K562 (cell line): ENCODE results near the gene EGFL6. TPM values are rescaled to one million over a fixed set of nuclear protein-coding genes. Genes with fewer than 3 reads are reported as not detected.

Source experiments
- CHD2 ChIP-seq: IDR thresholded peaks from 2 replicates; pipeline ENCODE4 v1.6.1; 2011; ENCODE audit warnings: low read depth, low read length
- FIP1L1 ChIP-seq: fragments of 200-400 bp; formaldehyde crosslinking; IDR thresholded peaks from 2 replicates; pipeline ENCODE4 v1.6.1; 2018; ENCODE audit warnings: mild to moderate bottlenecking, low read depth, low read length; ENCODE audit not compliant: poor library complexity, severe bottlenecking
- FOXA1 ChIP-seq: fragments of 450-650 bp; IDR thresholded peaks from 2 replicates; pipeline ENCODE4 v1.6.1; 2016; ENCODE audit warnings: mild to moderate bottlenecking, borderline replicate concordance
- HIVEP1 ChIP-seq: fragments of 250-450 bp; sonication (Bioruptor Pico); IDR thresholded peaks from 2 replicates; pipeline ENCODE4 v1.4.0; 2020; ENCODE audit warnings: mild to moderate bottlenecking
- KDM1A ChIP-seq, 2 experiments: fragments of 450-650 bp; IDR thresholded peaks; 2 replicates each; pipeline ENCODE4 v1.6.1; 2016; ENCODE audit warnings: mild to moderate bottlenecking in 2 of 2
- KHSRP ChIP-seq: fragments of 450-650 bp; IDR thresholded peaks from 2 replicates; pipeline ENCODE4 v1.6.1; 2017
- RBBP5 ChIP-seq: fragments of 200-600 bp; sonication (generic); IDR thresholded peaks from 2 replicates; pipeline ENCODE4 v1.6.1; 2012; ENCODE audit warnings: borderline replicate concordance, mild to moderate bottlenecking, low read length, control low read depth, inconsistent platforms; ENCODE audit not compliant: insufficient read depth, poor library complexity, severe bottlenecking
- SIN3B ChIP-seq: fragments of 450-650 bp; IDR thresholded peaks from 2 replicates; pipeline ENCODE4 v1.6.1; 2017; ENCODE audit warnings: low read depth, mild to moderate bottlenecking, moderate library complexity
- SP2 ChIP-seq: IDR thresholded peaks from 2 replicates; pipeline ENCODE4 v1.6.1; 2011; ENCODE audit warnings: mild to moderate bottlenecking, low read depth, low read length, moderate library complexity; ENCODE audit not compliant: poor library complexity, severe bottlenecking; ENCODE audit errors: extremely low read depth
- SRSF1 ChIP-seq: fragments of 200-400 bp; formaldehyde crosslinking; IDR thresholded peaks from 2 replicates; pipeline ENCODE4 v1.6.1; 2017; ENCODE audit warnings: mild to moderate bottlenecking, low read depth, low read length, moderate library complexity
- TCF7 ChIP-seq: sonication (generic); IDR thresholded peaks from 2 replicates; pipeline ENCODE4 v1.6.1; 2016; ENCODE audit warnings: antibody characterized with exemption, borderline replicate concordance
- TEAD4 ChIP-seq, 2 experiments: sonication (generic) in 1 of 2; formaldehyde crosslinking in 1 of 2; IDR thresholded peaks; 2 replicates each; pipeline versions ENCODE4 v1.6.1 to v1.8.0; 2012 to 2022; ENCODE audit warnings: borderline replicate concordance in 1 of 2, inconsistent platforms in 1 of 2, low read length in 1 of 2, mild to moderate bottlenecking in 1 of 2, missing genetic modification reagents in 1 of 2
- ZEB2 ChIP-seq: fragments of 450-650 bp; IDR thresholded peaks from 2 replicates; pipeline ENCODE4 v1.6.1; 2016
- ZNF121 ChIP-seq: sonication (generic); formaldehyde crosslinking; conservative IDR thresholded peaks from 2 replicates; pipeline ENCODE4 v1.8.0; 2022; ENCODE audit warnings: missing genetic modification reagents
- polyA plus RNA-seq, 8 experiments: library from polyadenylated mRNA; depleted of rRNA in 4 of 8; stranded (reverse) in 5 of 8; unstranded in 3 of 8; fragments of >200 nt; fragmentation: Nextera tagmentation in 2 of 8; fragmentation: Illumina TruSeq in 1 of 8; extraction: Ambion mirVana in 2 of 8; extraction: Trizol in 1 of 8; gene quantifications; 2 replicates each; pipeline versions ENCODE4 v1.2.1 to v1.2.3, GENCODE V29; 2011 to 2014; ENCODE audit warnings: inconsistent platforms in 1 of 8, missing spikeins in 1 of 8
- total RNA-seq, 7 experiments: library from RNA; depleted of rRNA in 6 of 7; stranded (reverse); fragments of >200 nt in 6 of 7; fragmentation: Illumina TruSeq in 2 of 7; extraction: Trizol in 2 of 7; gene quantifications; 2 replicates each; pipeline versions ENCODE4 v1.2.1 to v1.2.3, GENCODE V29; 2011 to 2021; ENCODE audit warnings: low replicate concordance in 1 of 7
- TF ChIP-seq, protein P1 (sequence below): fragments of 450-650 bp; IDR thresholded peaks from 2 replicates; pipeline ENCODE4 v1.6.1; 2016; ENCODE audit warnings: mild to moderate bottlenecking, moderate library complexity
- TF ChIP-seq, protein P2 (sequence below): fragments of 450-650 bp; formaldehyde crosslinking; IDR thresholded peaks from 2 replicates; pipeline ENCODE4 v1.4.0; 2020; ENCODE audit warnings: mild to moderate bottlenecking, mixed read lengths

Gene EGFL6
- total and polyA plus RNA-seq, 9 of the 15 experiments (the other 6 are each of a cell fraction or from before 2014, with no cell fraction given): 0.01 TPM; not detected in 8

DNA sequence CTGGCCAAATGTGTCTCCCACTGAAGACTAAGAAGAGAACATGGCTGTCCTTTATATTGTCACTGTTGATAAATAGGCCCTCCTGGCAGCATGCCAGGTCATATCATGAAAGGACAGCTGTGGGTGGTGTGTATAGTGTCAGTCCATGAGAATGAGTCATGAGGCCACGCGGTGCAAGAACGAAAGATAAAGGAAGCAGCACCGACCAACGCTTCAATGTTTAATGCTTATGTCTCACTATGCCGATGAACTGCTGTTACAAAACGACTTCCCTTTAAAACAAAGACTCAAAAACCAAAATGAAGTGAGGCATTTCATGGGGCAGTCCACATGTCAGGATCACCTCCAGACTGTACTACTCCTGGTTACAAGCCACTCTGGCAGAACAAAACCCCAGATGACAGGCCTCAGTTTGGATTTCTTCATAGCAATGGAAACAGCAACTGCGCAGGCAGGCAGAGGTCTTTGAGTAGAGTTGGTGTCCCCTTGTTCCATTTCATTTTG, 78.4 kb downstream of the EGFL6 start (continued):
- TF ChIP-seq TEAD4 (IDR thresholded peaks at IDR 0.05; ENCODE audit: low read length) (peak; percentile 93), TEAD4 (CRISPR knock-in tag; IDR thresholded peaks at IDR 0.05; ENCODE audit: borderline replicate concordance) (no peak), ZNF121 (CRISPR knock-in tag) (no peak), SRSF1 (no peak), RBBP5 (peak; percentile 72), KHSRP (peak; percentile 59; the same call in 1 of the 2 replicates), ZEB2 (no peak), SIN3B (no peak), HIVEP1 (no peak), TCF7 (peak; percentile 43; the same call in 1 of the 2 replicates), FOXA1 (no peak), FIP1L1 (no peak), SP2 (no peak), KDM1A (IDR thresholded peaks at IDR 0.05) (peak; percentile 82 to 86), CHD2 (no peak)
- TF ChIP-seq, protein P1, sequence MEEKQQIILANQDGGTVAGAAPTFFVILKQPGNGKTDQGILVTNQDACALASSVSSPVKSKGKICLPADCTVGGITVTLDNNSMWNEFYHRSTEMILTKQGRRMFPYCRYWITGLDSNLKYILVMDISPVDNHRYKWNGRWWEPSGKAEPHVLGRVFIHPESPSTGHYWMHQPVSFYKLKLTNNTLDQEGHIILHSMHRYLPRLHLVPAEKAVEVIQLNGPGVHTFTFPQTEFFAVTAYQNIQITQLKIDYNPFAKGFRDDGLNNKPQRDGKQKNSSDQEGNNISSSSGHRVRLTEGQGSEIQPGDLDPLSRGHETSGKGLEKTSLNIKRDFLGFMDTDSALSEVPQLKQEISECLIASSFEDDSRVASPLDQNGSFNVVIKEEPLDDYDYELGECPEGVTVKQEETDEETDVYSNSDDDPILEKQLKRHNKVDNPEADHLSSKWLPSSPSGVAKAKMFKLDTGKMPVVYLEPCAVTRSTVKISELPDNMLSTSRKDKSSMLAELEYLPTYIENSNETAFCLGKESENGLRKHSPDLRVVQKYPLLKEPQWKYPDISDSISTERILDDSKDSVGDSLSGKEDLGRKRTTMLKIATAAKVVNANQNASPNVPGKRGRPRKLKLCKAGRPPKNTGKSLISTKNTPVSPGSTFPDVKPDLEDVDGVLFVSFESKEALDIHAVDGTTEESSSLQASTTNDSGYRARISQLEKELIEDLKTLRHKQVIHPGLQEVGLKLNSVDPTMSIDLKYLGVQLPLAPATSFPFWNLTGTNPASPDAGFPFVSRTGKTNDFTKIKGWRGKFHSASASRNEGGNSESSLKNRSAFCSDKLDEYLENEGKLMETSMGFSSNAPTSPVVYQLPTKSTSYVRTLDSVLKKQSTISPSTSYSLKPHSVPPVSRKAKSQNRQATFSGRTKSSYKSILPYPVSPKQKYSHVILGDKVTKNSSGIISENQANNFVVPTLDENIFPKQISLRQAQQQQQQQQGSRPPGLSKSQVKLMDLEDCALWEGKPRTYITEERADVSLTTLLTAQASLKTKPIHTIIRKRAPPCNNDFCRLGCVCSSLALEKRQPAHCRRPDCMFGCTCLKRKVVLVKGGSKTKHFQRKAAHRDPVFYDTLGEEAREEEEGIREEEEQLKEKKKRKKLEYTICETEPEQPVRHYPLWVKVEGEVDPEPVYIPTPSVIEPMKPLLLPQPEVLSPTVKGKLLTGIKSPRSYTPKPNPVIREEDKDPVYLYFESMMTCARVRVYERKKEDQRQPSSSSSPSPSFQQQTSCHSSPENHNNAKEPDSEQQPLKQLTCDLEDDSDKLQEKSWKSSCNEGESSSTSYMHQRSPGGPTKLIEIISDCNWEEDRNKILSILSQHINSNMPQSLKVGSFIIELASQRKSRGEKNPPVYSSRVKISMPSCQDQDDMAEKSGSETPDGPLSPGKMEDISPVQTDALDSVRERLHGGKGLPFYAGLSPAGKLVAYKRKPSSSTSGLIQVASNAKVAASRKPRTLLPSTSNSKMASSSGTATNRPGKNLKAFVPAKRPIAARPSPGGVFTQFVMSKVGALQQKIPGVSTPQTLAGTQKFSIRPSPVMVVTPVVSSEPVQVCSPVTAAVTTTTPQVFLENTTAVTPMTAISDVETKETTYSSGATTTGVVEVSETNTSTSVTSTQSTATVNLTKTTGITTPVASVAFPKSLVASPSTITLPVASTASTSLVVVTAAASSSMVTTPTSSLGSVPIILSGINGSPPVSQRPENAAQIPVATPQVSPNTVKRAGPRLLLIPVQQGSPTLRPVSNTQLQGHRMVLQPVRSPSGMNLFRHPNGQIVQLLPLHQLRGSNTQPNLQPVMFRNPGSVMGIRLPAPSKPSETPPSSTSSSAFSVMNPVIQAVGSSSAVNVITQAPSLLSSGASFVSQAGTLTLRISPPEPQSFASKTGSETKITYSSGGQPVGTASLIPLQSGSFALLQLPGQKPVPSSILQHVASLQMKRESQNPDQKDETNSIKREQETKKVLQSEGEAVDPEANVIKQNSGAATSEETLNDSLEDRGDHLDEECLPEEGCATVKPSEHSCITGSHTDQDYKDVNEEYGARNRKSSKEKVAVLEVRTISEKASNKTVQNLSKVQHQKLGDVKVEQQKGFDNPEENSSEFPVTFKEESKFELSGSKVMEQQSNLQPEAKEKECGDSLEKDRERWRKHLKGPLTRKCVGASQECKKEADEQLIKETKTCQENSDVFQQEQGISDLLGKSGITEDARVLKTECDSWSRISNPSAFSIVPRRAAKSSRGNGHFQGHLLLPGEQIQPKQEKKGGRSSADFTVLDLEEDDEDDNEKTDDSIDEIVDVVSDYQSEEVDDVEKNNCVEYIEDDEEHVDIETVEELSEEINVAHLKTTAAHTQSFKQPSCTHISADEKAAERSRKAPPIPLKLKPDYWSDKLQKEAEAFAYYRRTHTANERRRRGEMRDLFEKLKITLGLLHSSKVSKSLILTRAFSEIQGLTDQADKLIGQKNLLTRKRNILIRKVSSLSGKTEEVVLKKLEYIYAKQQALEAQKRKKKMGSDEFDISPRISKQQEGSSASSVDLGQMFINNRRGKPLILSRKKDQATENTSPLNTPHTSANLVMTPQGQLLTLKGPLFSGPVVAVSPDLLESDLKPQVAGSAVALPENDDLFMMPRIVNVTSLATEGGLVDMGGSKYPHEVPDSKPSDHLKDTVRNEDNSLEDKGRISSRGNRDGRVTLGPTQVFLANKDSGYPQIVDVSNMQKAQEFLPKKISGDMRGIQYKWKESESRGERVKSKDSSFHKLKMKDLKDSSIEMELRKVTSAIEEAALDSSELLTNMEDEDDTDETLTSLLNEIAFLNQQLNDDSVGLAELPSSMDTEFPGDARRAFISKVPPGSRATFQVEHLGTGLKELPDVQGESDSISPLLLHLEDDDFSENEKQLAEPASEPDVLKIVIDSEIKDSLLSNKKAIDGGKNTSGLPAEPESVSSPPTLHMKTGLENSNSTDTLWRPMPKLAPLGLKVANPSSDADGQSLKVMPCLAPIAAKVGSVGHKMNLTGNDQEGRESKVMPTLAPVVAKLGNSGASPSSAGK: peak; percentile 95
- TF ChIP-seq, protein P2, sequence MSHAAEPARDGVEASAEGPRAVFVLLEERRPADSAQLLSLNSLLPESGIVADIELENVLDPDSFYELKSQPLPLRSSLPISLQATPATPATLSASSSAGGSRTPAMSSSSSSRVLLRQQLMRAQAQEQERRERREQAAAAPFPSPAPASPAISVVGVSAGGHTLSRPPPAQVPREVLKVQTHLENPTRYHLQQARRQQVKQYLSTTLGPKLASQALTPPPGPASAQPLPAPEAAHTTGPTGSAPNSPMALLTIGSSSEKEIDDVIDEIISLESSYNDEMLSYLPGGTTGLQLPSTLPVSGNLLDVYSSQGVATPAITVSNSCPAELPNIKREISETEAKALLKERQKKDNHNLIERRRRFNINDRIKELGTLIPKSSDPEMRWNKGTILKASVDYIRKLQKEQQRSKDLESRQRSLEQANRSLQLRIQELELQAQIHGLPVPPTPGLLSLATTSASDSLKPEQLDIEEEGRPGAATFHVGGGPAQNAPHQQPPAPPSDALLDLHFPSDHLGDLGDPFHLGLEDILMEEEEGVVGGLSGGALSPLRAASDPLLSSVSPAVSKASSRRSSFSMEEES (CRISPR knock-in tag): 0 out of 2 replicates have a peak, but pooled peaks have one; percentile 18
